ENCODE data around the gene IDUA. TPM values are rescaled to one million over a fixed set of nuclear protein-coding genes. Genes with fewer than 3 reads are reported as not detected.
"Not testable (repeated sequence)": the region's sequence is repeated elsewhere in the genome, so short reads cannot be mapped to it uniquely, and the experiment has no call there.

IDUA gene
- 14.1 TPM for total RNA-seq (2013)
- polyA plus RNA-seq, result 10 to 100 TPM in 1 of 3 donors, 1 to 10 TPM in 2; 6.4 to 64.4 (median 8.5) TPM
- polyA minus RNA-seq, result 21.7 and 25.9 TPM in 2 replicates
- total RNA-seq, result 3.5 to 22.7 (median 11.7) reads per million in 11 experiments

GRCh38 chr4:986879-987623 is at the start of gene IDUA:
Gene IDUA, plus strand, starts transcription at chr4:987044. Its CDS starts 41 bp downstream, at chr4:987085.
- WGBS (ENCODE audit: insufficient coverage), result under 1% methylated on average over 61 of the region's 69 CpGs
- peaks cover 27 to 35% of the 10 kb centered on the region in 2 donors for H3K4me1 ChIP-seq (ENCODE audit: control insufficient read depth in 1 of 2, insufficient read depth in 2 of 2, low read length in 2 of 2)
- Mint-ChIP-seq H3K4me3 (peak within 1 kb of the TSS; percentile 84 to 94), H3K27me3 (ENCODE audit: low read depth in 3 of 3) (peaks cover 1 to 4% (median 2%) of the 10 kb centered on the region in 3 donors), H3K4me1 (peaks cover 23% of the 10 kb centered on the region), H3K36me3 (peaks cover 7 to 20% of the 10 kb centered on the region in 2 donors), H3K9me3 (no peaks in the 10 kb centered on the region), H3K27ac (peak within 1 kb of the TSS in 6 of 7 donors; percentile 26 to 85 (median 74))
- peak within 1 kb of the TSS; percentile 91 for H2AFZ ChIP-seq (ENCODE audit: insufficient read depth, low read depth, low read length, poor library complexity, severe bottlenecking)
- peaks cover 11% of the 10 kb centered on the region for H4K20me1 ChIP-seq (ENCODE audit: insufficient read depth, low read length)
- H3K9me3 ChIP-seq (replicated peaks in 1 of 2; ENCODE audit: control insufficient read depth in 1 of 2, insufficient read depth in 1 of 2, low read length in 2 of 2), result no peaks in the 10 kb centered on the region
- peaks cover 13 to 14% of the 10 kb centered on the region in 2 donors for H3K36me3 ChIP-seq (replicated peaks in 1 of 2; ENCODE audit: control insufficient read depth in 1 of 2, insufficient read depth in 2 of 2, low read length in 2 of 2)
- DNase-seq, result peak; percentile 59 to 68 (median 66)
- no peaks in the 10 kb centered on the region for H3K27me3 ChIP-seq (ENCODE audit: control insufficient read depth in 2 of 2, insufficient read depth in 2 of 2, low read length in 2 of 2)
- no peaks in the 10 kb centered on the region for H3K79me2 ChIP-seq (ENCODE audit: insufficient read depth, low read length)
- peak within 1 kb of the TSS; percentile 73 for H3K9ac ChIP-seq (ENCODE audit: insufficient read depth, low read length, poor library complexity, severe bottlenecking)
- H3K4me3 ChIP-seq (replicated peaks in 1 of 3; ENCODE audit: low read depth in 2 of 3, low read length in 3 of 3), result peak within 1 kb of the TSS; percentile 61 to 84 (median 67)
- intact Hi-C loops (cut with micrococcal nuclease), result no loop called here
- peak within 1 kb of the TSS in 1 of 2 donors; percentile 59 for H3K27ac ChIP-seq (ENCODE audit: low read depth in 1 of 2, low read length in 2 of 2)
- TF ChIP-seq CTCF (IDR thresholded peaks at IDR 0.05), result peak; percentile 37
- H3K4me2 ChIP-seq (replicated peaks; ENCODE audit: extremely low read depth, low read length, poor library complexity, severe bottlenecking), result peak within 1 kb of the TSS; percentile 97

GRCh38 chr4:939508-939907 is 47.3 kb upstream of the IDUA start:
- H3K9me3 Mint-ChIP-seq; H3K27ac Mint-ChIP-seq; H3K27me3 Mint-ChIP-seq (ENCODE audit: low read depth in 3 of 3); H3K9ac ChIP-seq (ENCODE audit: insufficient read depth, low read length, poor library complexity, severe bottlenecking); H2AFZ ChIP-seq (ENCODE audit: insufficient read depth, low read depth, low read length, poor library complexity, severe bottlenecking); DNase-seq; H3K27me3 ChIP-seq (ENCODE audit: control insufficient read depth in 2 of 2, insufficient read depth in 2 of 2, low read length in 2 of 2); H3K9me3 ChIP-seq (replicated peaks in 1 of 2; ENCODE audit: control insufficient read depth in 1 of 2, insufficient read depth in 1 of 2, low read length in 2 of 2); H3K4me3 ChIP-seq (replicated peaks in 1 of 3; ENCODE audit: low read depth in 2 of 3, low read length in 3 of 3); H3K4me3 Mint-ChIP-seq; H3K4me2 ChIP-seq (replicated peaks; ENCODE audit: extremely low read depth, low read length, poor library complexity, severe bottlenecking); H4K20me1 ChIP-seq (ENCODE audit: insufficient read depth, low read length); H3K27ac ChIP-seq (ENCODE audit: low read depth in 1 of 2, low read length in 2 of 2): not testable (repeated sequence)
- intact Hi-C loops (cut with micrococcal nuclease), result loop anchor here (5.0 to 10.0 kb wide), 2 partner anchors 33 to 245 kb away; partner anchors contain the start of gene DGKQ (in 1 of the 2)
- no CpG with 5 or more reads among the region's 4 CpGs for WGBS (ENCODE audit: insufficient coverage)
- Mint-ChIP-seq H3K4me1 (peaks cover 47% of the 10 kb centered on the region), H3K36me3 (peaks cover 6 to 13% of the 10 kb centered on the region in 2 donors)
- peaks cover 36 to 40% of the 10 kb centered on the region in 2 donors for H3K4me1 ChIP-seq (ENCODE audit: control insufficient read depth in 1 of 2, insufficient read depth in 2 of 2, low read length in 2 of 2)
- H3K36me3 ChIP-seq (replicated peaks in 1 of 2; ENCODE audit: control insufficient read depth in 1 of 2, insufficient read depth in 2 of 2, low read length in 2 of 2), result peaks cover 3 to 12% of the 10 kb centered on the region in 2 donors
- H3K79me2 ChIP-seq (ENCODE audit: insufficient read depth, low read length), result peaks cover 44% of the 10 kb centered on the region
